GM10248 (cell line): ENCODE measurements around the gene ERC2.

Source experiments
- CTCF ChIA-PET: fragments of 300-600 bp; sonication (Branson Sonifier 250); formaldehyde crosslinking; extraction: SDS; loops from one replicate; lab custom pipeline; 2021; ENCODE audit warnings: antibody characterized with exemption; lab: Yijun Ruan, JAX
- POLR2A ChIA-PET: fragments of 350-650 bp; sonication (Branson Sonifier 250); formaldehyde crosslinking; extraction: SDS; loops from one replicate; lab custom pipeline; 2020; ENCODE audit warnings: antibody characterized with exemption; lab: Yijun Ruan, JAX
- DNase-seq: peaks from one replicate; pipeline ENCODE4 v3.0.0; 2012; ENCODE audit errors: extremely low spot score
- TF ChIP-seq, protein P1 (sequence below): IDR thresholded peaks from 2 replicates; pipeline ENCODE4 v1.5.1; 2012; ENCODE audit warnings: mild to moderate bottlenecking, low read depth; ENCODE audit errors: extremely low read depth, missing control alignments, control extremely low read depth

Gene ERC2

DNA sequence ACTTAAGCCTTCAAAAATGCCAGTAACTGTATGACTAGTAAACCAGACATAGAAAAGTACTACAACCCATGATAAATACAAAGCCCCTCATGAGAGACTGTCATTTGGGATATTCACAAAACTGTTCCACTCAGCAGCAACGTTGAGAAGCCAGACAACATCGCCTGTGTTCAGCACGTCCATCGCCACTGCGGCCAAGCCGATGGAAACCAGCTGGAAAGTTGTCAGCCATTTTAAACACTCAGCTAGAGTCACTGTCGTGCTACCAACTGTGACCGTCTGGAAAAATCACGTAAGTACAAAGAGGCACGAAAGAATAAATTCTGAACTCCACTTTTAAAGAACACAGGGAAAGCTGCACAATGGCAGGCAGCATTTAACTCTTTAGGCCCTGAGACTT lies 640.5 kb downstream of the ERC2 start:
- no peak for DNase-seq
- ChIA-PET POLR2A (no interaction called here), CTCF (interaction anchor here (1.4 kb wide), 1 partner anchor 10 kb away, joined by 3 read pairs; no protein-coding TSS in a partner anchor)
- TF ChIP-seq, protein P1, sequence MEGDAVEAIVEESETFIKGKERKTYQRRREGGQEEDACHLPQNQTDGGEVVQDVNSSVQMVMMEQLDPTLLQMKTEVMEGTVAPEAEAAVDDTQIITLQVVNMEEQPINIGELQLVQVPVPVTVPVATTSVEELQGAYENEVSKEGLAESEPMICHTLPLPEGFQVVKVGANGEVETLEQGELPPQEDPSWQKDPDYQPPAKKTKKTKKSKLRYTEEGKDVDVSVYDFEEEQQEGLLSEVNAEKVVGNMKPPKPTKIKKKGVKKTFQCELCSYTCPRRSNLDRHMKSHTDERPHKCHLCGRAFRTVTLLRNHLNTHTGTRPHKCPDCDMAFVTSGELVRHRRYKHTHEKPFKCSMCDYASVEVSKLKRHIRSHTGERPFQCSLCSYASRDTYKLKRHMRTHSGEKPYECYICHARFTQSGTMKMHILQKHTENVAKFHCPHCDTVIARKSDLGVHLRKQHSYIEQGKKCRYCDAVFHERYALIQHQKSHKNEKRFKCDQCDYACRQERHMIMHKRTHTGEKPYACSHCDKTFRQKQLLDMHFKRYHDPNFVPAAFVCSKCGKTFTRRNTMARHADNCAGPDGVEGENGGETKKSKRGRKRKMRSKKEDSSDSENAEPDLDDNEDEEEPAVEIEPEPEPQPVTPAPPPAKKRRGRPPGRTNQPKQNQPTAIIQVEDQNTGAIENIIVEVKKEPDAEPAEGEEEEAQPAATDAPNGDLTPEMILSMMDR: no peak

DNA sequence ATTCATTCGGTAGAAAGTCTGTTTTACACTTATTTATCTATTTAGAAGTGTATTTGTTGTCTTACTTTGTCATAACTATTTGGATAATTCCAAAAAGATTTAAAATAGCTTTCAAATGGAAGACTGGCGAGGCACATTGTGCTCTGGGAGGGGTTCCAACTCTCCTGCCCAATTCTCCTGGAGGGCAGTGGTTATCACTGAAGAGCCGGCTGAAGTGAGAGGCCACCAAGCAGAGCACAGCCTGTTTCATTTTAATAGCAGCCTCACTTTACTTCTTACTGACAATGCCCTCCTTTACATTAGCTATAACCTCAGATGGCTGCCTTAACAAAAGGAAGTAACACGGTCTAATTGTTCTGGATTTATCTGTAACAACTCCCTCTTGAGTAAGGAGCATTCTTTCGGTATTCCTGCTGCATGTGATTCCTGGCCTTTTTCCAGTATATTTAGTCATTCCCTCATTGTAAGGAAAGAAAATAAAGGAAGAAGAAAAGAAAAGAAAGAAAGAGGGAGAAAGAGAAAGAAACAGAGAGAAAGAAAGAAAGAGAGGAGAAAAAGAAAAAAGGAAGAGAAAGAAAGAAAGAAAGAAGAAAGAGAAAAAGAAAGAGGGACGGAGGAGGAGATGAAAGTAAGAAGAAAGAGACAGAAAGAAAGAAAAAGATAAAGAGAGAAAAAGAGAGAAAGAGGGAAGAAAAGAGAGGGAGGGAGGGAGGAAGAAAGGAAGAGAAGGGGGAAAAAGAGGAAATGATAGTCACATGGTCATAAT lies 641.4 kb downstream of the ERC2 start:
- POLR2A ChIA-PET: no interaction called here
- DNase-seq: no peak
- CTCF ChIA-PET: no interaction called here
- TF ChIP-seq, protein P1: no peak

DNA sequence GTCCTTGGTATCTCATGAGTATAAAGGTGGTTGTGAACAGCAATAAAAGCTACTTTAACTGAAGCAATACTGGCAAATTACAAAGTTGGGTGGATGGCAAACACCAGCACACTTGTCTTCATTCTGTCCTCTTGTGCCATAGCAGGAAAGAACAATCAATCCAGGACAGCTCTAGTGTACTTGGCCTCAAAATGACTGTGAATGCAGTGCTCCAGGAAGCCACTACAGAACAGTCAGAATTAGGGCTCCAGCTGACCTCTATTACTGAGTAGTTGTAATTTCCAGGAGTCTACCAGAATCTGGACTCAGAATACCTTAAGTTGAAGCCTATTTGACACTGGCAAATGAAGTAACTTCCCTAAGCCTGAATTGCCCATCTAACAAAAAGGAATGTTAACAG lies 642.2 kb downstream of the ERC2 start:
- ChIA-PET CTCF (no interaction called here), POLR2A (no interaction called here)
- TF ChIP-seq, protein P1: no peak
- no peak for DNase-seq

DNA sequence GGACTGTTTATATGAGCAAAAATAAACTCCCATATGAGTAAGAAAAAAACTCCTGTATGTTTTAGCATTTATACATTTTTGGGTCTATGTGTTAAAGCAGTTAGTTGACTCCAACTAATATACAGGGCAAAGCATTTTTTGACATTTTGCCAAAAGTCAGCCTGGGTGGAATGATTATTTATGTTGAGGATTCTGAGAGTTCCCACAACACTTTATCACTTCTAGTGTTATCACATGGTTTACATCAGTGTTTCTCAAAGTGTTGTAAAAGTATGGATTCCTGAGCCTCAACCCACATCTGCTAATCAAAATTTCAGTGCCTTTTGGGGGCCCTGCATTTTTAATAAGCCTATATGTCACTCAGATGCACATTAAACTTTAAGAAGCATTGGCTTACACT lies 643.9 kb downstream of the ERC2 start:
- POLR2A ChIA-PET: no interaction called here
- TF ChIP-seq, protein P1: no peak
- DNase-seq: no peak
- CTCF ChIA-PET: no interaction called here

DNA sequence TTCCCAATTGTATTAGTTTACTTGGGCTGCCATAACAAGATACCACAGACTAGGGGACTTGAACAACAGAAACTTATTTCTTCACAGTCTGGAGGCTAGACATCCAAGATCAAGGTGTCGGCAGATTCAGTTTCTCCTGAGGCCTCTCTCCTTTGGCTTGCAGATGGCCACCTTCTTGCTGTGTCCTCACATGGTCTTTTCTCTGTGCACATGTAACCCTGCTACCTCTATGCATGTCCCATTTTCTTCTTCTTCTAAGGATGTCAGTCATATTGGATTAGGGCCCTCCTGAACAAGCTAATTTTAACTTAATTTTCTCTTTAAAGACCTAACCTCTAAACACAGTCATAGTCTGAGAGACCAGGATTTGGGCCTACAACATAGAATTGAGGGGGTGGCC lies 644.4 kb downstream of the ERC2 start:
- TF ChIP-seq, protein P1: no peak
- CTCF ChIA-PET: no interaction called here

DNA sequence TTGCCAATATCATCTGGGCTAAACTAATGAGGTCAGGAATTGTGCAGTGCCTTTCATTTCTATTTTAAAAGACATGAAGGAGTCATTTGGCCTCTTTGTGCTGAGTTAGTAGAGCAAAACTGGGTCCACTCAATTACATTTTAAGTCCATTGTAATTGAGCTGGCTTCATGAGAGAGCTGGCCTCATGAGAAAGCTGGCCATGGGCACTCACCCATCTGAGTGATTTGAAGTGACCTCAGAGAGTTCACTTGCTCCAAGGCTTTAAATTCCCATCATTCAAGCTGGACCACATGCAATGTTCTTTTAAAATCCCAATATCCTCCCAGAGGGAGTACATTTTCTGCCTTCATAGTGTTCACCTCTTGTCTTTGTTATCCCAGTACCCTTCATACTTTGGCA lies 645.3 kb downstream of the ERC2 start:
- DNase-seq: no peak
- POLR2A ChIA-PET: no interaction called here
- TF ChIP-seq, protein P1: no peak
- CTCF ChIA-PET: no interaction called here

More for the DNA sequence above, 644.4 kb downstream of the ERC2 start:
- DNase-seq: no peak
- POLR2A ChIA-PET: no interaction called here
